Adipose tissue (tissue), 3 donors: ENCODE results near the gene CSNK1G2. TPM values are rescaled to one million over a fixed set of nuclear protein-coding genes. Genes with fewer than 3 reads are reported as not detected.

Experiments
- H3K27ac ChIP-seq: one replicate; pipeline ENCODE4 v1.5.1; 2013; ENCODE audit warnings: low read depth, low read length
- WGBS, 3 donors: extraction: QIAGEN DNeasy Blood & Tissue Kit; methylation state at CpG; one replicate each; pipeline ENCODE4 v1.1.7; 2013; 5-methylcytosine and 5-hydroxymethylcytosine counted together
- polyA plus RNA-seq, 3 donors: library from polyadenylated mRNA; stranded (reverse); fragments of 200-250 nt; gene quantifications; one replicate each; pipeline ENCODE4 v1.2.3, GENCODE V29; 2013
- donor health status: healthy with polysubstance abuse.
- donor health status: Bipolar disorder and iron deficiency.
- donor health status: healthy.

CSNK1G2 gene
- polyA plus RNA-seq, 3 donors = 24.6 to 73.9 (median 42.8) TPM

DNA sequence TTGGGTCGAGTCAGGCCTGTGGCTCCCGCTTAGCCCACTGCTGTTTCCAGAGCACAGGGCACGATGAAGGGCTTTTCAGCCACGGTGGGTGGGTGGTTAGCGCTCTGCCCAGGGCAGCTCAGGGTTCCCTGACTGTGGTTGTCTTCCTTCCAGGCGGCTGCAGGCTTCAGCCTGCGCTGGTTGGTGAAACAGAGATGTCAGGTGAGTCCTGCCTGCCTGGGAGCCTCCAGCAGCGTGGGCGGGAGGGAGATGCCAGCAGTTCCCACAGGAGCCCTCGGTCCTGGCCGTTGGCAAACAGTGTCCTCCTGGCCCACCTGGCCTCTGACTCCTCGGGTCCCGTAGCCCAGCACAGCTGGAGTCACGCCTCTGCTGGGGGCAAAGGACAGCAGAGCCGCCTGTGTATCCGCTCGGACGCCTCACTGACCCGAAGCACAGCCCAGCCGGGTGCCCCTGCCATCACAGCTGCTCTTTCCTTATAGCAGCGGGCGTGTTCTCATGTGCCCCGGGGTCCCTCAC, 26.1 kb upstream of the CSNK1G2 start:
- no peak overlapping the region for H3K27ac ChIP-seq
- WGBS, 3 donors = 87 to 94% (median 93%) methylated on average over 23 of the region's 23 CpGs

DNA sequence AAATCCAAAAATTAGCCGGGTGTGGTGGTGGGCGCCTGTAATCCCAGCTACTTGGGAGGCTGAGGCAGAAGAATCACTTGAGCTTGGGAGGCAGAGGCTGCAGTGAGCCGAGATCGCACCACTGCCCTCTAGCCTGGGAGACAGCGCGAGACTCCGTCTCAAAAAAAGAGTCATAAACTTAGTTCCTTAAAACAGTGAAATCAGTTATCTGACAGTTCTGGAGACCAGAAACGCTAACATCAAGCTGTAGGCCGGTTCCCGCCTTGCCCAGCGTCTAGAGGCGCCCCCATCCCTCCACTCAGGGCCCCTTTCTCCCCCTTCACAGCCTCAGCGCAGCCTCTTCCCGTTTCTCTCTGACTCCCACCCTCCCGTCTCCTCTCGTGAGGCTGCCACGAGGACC, 23.8 kb upstream of the CSNK1G2 start:
- no peak overlapping the region for H3K27ac ChIP-seq
- WGBS, 3 donors = 67 to 88% (median 73%) methylated on average over 17 of the region's 17 CpGs

DNA sequence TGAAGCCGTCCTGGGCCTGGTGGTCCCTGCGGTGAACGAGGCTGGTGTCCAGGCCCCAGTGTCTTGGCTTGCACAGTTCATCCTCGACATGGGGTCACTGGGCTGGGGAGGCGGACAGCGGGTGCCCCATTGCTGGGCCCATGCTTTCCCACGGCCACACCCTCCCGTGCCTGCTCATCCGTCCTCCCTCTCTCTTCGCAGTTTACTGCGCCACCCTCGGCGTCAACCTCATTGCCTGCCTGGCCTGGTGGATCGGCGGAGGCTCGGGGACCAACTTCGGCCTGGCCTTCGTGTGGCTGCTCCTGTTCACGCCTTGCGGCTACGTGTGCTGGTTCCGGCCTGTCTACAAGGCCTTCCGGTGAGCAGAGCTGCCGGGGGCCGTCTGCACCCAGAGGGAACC, 23.0 kb upstream of the CSNK1G2 start:
- WGBS, 3 donors = 93 to 94% (median 94%) methylated on average over 22 to 25 of the region's 25 CpGs
- no peak overlapping the region for H3K27ac ChIP-seq

DNA sequence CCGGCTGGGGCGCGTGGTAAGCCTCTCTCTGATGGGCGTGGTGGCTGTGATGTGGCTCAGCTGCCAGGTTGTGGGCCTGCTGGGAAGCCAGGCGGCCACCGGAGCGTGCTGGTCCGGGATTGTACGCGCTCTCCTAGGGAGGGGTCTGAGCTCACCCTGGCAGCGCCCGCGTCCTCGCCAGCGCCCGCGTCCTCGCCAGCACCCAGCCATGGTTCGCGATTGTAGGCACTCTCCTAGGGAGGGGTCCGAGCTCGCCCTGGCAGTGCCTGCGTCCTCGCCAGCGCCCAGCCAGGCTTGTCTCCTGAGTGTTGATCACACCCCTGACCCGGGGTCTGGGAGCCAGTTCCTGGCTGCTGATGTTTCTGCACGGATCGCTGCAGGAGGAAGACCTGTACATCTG, 22.0 kb upstream of the CSNK1G2 start:
- 96 to 97% (median 96%) methylated on average over 28 of the region's 28 CpGs for WGBS, 3 donors
- no peak overlapping the region for H3K27ac ChIP-seq

DNA sequence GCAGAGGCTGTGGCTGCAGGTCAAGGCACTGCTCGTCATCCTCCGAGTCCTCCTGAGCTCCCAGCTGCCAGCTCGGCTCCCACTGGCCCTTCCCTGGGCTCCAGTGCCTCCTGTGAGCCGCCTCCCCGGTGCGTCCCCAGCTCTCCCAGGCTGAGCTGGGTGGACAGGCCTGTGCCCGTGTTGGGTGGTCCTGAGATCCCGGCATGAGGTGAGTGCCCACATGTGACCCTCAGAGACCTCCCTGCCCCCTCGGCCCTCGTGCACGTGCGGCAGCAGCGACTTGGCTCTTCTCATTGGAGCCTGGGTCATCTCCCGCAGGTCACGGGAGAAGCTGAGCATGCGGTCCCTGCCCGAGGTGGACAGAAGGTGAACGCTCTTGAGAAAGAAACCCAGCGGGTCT, 20.3 kb upstream of the CSNK1G2 start:
- 94 to 95% (median 94%) methylated on average over 18 to 19 of the region's 19 CpGs for WGBS, 3 donors
- no peak overlapping the region for H3K27ac ChIP-seq

DNA sequence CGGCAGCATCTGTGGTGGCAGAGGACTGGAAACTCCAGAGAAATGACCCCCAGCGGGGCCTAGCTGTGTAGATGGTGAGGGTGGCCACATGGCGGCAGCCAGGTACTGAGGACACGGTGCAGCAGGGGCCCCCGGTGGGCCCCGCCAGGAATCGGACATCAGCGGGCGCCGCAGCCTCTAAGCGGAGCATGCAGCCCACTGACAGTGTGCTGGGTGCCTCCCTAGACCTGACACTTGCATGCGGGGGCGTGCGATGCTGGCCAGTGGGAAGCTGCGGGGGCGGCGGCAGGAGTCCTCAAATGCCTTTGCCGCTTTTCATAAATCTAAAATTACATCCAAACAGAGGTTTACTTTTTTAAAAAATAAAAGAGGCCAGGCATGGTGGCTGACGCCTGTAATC, 19.6 kb upstream of the CSNK1G2 start:
- no peak overlapping the region for H3K27ac ChIP-seq
- 87 to 92% (median 88%) methylated on average over 19 of the region's 19 CpGs for WGBS, 3 donors

DNA sequence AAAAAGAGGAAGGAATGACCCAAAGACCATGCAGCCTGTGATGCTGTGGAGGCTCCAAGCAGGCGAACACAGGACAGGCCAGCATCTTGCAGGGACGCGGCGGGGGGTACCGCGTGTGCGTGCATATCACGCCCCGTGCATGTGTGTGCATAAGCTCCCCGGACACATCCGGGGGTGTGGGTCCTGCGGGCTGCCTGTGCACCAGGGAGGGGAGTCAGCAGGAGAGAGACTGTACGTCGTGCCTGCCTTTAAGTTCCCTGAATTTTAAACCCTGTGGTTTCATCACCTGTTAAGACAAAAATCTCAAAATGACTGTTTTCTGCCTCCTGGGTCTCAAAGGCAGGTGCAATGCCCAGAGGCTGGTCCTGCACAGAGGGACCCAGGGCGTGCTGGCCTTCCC, 19.1 kb upstream of the CSNK1G2 start:
- no peak overlapping the region for H3K27ac ChIP-seq
- WGBS, 3 donors = 92 to 94% (median 92%) methylated on average over 15 of the region's 15 CpGs

DNA sequence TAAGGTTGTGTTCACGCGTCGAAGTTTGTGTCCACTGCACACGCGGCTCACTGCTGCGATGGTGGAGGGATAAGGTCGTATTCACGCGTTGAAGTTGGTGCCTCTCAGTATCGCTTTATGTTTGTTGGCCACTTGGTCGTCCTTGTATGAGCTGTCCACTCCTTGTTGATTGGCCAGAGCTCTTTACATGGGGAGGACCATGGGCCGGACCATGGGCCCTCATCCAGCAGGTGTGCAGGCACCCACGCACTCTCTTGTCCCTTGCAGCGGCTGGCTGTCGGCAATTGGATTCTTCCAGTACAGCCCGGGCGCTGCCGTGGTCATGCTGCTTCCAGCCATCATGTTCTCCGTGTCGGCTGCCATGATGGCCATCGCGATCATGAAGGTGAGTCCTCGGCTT, 18.2 kb upstream of the CSNK1G2 start:
- H3K27ac ChIP-seq = no peak overlapping the region
- 94 to 97% (median 94%) methylated on average over 23 of the region's 23 CpGs for WGBS, 3 donors

DNA sequence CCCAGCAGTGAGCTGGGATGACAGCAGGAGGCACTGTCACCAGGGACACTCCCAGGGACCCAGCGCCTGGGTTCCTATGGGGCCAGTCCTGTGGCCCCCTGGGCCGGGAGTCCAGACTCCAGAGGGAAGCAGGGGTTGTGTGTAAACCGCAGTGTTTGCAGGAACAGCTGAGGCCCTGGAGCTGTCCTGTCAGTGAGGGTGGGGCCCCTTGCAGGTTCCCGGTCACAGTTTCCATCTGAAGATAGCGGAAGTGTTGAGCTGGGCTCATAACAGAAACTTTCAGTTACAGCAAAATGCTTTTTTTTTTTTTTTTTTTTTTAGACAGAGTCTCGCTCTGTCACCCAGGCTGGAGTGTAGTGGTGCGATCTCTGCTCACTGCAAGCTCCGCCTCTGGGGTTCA, 17.7 kb upstream of the CSNK1G2 start:
- H3K27ac ChIP-seq = no peak overlapping the region
- WGBS, 3 donors = 80 to 88% (median 86%) methylated on average over 8 of the region's 8 CpGs

DNA sequence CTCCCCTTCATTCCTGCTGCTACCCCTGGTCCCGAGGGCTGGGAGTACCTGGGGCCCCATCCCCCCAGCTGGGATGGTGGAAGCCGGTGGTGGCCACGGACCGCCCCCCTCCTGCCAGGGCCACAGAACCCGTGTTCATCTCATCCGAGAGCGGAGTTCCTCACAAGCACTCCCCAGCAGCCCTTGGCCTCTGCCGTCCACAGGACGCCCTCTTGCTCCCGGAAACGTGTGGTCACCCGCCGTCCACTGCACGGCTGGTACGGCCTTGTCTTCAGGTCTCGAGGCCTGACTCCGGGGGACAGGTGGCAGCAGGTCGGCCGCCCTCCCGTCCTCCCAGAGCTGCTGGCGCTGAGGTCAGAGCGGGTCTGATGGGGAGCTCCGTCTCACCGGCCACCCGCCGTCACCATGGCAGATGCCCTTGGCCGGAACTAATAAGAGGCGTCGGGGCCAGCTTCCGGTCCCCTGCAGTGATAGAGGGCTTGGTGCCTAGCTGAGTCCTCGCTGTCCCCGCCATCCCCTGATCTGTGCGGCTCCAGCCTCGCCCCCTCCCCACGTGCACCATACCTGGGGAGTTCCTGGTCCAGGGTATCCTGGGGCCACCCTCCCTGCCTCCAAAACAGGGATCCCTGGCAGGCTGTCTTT, 16.5 kb upstream of the CSNK1G2 start:
- 93 to 94% (median 93%) methylated on average over 31 to 35 of the region's 35 CpGs for WGBS, 3 donors
- H3K27ac ChIP-seq = no peak overlapping the region

DNA sequence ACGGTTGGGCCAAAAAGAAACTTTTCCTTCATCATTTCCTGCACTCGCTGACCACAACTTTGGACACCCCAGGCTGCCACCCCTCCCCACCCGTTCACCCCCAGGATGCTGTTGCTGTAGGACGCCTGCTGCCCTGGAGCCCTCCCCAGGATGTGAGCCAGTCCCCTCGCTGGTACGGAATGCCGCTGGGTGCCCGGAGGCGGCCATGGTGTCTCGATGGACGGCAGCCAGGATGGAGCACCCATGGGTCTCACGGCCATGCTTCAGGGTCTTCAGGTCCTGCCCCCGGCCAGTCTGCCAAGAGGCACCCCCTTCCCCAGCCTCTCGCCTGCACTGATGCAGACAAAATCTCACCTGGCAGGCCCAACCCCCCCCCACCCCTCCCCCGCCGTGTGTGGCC, 15.4 kb upstream of the CSNK1G2 start:
- WGBS, 3 donors = 82 to 89% (median 82%) methylated on average over 16 of the region's 16 CpGs
- H3K27ac ChIP-seq = no peak overlapping the region

DNA sequence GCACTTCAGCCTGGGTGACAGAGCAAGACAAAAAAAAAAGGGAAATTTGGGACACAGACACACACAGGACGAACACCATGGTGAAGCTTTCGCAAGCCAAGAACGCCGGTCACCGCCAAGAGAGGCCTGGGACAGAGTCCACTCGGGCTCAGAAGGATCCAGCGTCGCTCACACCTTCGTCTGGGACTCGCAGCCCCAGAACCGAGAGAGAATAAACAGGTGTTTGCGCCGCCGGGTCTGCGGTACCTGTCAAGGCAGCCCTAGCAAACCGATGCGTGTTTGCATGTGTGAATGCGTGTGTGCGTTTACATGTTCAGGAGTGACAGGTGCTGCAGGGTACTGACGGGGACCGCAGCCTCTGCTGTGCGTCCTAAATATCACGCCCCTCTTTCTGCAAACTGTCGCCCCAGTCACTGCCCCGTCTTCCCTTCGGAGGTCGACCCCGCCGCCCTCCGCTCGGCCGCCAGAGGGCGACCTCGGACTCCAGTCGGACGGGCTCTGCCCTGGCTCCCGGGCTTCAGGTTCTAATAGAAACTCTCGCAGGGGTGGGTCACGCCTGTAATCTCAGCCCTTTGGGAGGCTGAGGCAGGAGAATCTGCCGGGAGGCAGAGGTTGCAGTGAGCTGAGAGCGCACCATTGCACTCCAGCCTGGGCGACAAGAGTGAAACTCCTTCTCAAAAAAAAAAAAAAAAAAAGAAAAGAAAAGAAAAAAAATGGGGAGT, 11.8 kb upstream of the CSNK1G2 start:
- no peak overlapping the region for H3K27ac ChIP-seq
- 6 to 11% (median 10%) methylated on average over 41 to 42 of the region's 42 CpGs for WGBS, 3 donors

DNA sequence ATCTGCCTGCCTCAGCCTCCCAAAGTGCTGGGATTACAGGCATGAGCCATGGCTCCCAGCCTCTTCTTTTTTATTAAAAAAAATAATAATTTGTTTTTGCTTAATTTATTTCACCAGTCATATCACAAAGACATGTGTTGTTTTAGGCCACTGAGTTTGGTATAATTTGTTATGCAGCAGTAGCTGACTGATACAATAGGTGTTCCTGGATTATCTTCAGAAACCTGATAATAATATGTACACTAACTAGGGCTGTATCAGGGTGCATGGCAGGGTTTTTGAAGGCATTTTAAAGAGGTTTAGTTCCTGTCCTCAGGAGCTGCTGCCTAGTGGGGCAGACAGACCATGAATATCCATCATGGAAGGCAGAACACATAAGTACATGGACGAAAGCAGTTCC, 9.5 kb upstream of the CSNK1G2 start:
- no peak overlapping the region for H3K27ac ChIP-seq
- WGBS, 3 donors = 89 to 100% (median 93%) methylated on average over 1 of the region's 1 CpG

DNA sequence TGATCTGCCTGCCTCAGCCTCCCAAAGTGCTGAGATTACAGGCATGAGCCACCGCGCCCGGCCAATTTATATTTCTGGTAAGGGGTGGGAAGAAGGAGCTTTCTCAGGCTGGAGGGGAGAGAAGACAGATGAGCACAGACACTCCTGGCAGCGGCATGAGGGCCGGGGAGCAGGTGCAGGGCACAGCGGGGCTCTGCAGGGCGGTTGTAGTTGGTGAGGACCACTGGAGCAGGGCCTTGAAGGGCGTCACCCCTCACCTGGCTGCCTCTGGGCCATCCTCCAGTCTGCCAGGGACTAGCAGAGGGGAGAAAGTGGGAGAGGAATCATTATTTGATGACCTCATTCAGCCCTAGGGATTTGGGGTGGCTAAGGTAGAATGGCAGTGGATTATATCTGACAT, 8.6 kb upstream of the CSNK1G2 start:
- H3K27ac ChIP-seq = no peak overlapping the region

DNA sequence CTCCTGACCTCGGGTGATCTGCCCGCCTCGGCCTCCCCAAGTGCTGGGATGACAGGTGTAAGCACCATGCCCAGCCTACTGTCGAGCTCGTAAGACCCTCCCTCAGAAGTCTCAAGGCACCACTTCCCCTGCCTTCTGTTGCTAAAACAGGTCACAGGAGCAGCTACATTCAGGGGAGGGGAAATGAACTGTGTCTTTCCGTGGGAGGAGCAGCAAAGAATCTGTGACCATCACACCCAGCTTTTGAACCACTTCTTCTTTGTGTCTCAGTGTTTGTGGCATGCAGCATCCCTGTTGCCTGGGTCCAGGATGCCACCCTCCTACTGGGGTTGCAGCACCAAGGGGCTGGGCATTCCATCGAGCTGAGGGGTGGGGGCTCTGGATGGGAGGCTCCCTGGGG, 7.7 kb upstream of the CSNK1G2 start:
- no peak overlapping the region for H3K27ac ChIP-seq
- 71 to 75% (median 75%) methylated on average over 7 of the region's 7 CpGs for WGBS, 3 donors

More for the DNA sequence above, 8.6 kb upstream of the CSNK1G2 start:
- 85 to 92% (median 89%) methylated on average over 8 of the region's 8 CpGs for WGBS, 3 donors

DNA sequence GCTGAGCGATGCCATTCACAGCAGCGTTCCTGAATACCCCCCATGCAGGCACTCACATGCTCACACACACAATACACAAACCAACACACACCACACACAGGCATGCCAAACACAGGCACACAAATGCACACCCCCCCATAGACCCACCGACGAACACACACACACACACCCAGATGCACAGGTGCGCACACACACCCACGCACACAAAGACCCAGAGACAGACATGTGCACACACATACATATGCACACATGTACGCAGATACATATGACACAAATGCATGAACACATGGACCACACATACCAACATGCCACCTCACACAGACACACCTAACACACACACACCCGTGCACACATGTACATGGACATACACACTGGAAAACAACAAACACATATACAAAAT, 7.0 kb upstream of the CSNK1G2 start:
- H3K27ac ChIP-seq = no peak overlapping the region
- WGBS, 3 donors = 91 to 96% (median 93%) methylated on average over 8 of the region's 8 CpGs

DNA sequence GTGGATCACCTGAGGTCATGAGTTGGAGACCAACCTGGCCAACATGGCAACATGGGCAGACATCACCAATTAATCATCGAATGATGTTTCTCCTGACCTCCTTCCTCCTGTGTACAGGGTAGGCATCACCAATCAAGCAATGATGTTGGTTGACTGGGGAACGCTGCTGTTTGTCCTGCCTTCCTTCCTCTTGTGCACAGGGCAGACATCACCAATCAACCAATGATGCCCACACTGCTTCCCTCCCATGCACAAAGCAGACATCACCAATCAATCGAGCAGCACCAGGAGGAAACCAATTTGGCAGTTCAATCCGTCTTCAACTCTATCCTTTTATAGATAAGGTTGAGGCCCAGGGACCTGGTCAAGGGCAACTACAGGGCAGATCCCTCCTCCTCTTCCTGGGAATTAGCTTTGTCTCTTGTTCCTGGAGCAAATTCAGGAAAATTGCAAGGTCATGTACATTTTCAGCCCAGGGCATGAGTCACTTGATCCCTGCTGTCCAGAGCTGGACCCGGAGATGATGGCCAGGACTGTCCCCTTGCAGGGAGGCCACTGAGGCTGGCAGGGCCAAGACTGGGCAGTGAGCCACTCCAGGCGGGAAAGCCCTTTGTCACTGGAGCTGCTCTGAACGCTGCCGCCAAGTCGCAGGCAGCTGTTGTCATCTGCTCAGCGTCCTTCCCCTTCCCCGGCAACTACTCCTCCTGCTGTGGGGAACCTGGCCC, 5.3 kb upstream of the CSNK1G2 start:
- H3K27ac ChIP-seq = no peak overlapping the region

DNA sequence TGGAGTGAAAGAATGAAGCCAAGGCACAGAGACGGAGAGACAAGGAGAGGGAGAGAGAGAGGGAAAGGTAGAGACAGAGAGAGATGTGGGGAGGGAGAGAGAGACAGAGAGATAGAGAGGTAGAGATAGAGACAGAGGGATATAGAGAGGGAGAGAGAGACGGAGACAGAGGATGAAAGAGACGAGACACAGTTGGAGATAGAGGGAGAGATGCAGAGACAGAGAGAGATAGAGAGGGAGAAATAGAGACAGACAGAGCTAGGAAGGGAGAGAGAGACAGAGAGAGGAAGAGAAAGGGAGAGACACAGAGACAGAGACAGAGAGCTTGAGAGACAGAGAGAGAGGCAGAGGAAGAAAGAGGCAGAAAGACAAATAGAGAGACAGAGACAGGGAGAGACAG, 4.5 kb upstream of the CSNK1G2 start:
- whole genome bisulfite sequencing, 3 donors = 83 to 92% (median 88%) methylated on average over 3 of the region's 3 CpGs
- H3K27ac ChIP-seq = no peak overlapping the region

More for the DNA sequence above, 5.3 kb upstream of the CSNK1G2 start:
- WGBS, 3 donors = 31 to 57% (median 49%) methylated on average over 11 of the region's 11 CpGs

DNA sequence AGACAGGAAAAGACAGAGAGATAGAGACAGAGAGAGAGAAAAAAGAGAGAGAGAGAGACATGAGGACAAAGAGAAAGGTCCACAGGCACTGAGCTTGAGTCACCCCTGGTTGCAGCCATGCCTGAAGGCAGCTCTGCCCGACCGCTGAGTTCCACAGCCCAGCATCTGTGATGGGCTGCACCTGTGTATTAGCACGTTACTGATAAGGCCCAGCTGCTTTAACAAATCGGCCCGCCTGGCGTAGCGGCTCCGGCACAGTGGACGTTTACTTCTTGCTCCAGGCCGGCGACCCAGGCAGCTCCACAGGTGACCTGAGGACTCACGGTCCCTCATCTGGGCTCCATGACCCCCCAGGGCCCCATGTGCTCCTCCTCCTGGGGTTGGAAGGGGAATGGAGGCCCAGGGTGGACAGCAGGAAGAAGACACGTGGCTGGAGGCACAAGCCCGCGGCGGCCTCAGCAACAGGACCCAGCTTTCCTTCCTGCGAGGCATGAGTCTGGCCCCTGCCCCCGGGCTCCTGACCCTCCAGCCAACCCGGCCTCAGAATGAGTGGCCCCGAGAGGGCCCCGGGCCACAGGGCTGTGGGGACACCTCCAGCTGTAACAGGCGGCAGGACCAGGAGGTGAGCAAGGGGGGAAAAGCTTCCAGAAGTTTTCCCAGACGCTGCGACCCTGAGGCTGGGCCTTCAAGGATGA, 3.9 kb upstream of the CSNK1G2 start:
- 89 to 92% (median 90%) methylated on average over 21 to 24 of the region's 24 CpGs for WGBS, 3 donors
- H3K27ac ChIP-seq = no peak overlapping the region
